HG02970 (cell line): Measurements from ENCODE around the gene CALML4.
"Not testable (repeated sequence)": the region's sequence is repeated elsewhere in the genome, so short reads cannot be mapped to it uniquely, and the experiment has no call there.

Experiments
- ATAC-seq: cut with Tn5 transposase; IDR thresholded peaks from one replicate; pipeline ENCODE4 v1.9.1; 2021; ENCODE audit warnings: mild to moderate bottlenecking, moderate library complexity, moderate number of reproducible peaks; ENCODE audit not compliant: unreplicated experiment, low FRiP score

The CALML4 gene, protein sequence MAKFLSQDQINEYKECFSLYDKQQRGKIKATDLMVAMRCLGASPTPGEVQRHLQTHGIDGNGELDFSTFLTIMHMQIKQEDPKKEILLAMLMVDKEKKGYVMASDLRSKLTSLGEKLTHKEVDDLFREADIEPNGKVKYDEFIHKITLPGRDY

DNA sequence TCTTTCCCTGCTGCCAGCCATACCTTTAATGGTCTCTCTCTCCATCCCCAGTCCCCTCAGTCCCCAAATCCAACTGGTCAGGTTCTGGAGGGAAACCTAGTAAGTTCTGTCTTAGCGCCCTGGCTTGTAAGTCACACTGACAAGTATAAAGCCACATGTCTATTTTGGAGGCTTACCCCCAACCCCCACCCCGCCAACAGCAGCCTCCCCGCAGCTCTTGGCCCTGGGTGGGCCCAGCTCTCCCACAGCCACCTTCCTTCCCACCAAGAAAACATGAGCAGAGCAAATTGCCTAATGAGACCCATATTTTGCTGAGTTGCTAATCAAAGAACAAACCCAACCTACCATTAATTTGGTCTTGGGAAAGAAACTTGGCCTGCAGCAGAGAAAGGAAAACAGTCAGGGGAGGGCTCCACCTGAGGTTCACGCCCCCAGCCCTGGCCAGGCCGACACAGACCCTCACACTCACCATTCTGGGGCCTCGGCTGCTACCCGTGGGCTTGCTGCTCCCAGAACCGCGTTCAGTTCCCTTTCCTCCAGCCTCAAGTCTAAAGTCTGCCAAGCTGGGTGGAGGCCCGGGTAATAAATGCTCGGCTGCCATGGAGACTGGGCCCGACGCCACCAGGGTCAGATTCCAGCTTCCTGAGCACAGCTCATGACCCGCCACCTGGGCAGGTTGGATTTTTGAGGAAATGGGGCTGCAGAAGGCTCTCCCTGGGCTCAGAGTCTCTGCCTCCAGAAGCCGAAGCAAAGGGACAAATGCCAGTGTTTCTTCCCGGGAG, at the start of gene CALML4:
TSS of gene CALML4 (minus strand) at position 557 of the 782 bp plus-strand sequence. CDS start at position 472, 85 bp downstream.
- no peak for ATAC-seq

DNA sequence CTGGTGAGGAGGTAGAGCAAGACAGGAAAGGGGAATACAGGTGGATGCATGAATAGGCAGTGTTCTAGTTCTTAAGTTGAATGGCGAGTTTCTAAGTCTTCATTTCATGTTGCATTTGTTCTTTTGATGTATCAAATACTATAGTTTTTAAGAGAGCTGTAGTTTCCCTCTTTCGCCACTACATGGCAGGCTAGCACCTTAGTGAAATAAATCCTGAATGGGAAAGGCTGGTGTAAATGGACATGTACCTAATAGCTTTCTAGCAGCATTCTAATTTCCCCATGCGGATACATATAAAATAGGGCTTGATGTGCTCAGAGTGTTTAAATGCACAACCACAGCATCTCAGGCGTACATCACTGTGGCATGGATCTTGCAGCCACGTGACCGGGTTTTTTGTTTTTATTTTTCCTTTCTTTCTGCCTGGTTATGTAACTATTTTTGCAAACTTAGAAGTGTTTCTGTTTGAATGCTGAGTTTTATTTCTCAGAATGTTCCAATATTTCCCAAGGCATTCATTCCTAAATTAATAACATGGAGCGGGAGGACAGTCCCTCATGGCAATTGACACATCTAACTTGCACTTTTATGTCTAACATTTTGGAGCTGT, 47.9 kb upstream of the CALML4 start:
- no peak for ATAC-seq

DNA sequence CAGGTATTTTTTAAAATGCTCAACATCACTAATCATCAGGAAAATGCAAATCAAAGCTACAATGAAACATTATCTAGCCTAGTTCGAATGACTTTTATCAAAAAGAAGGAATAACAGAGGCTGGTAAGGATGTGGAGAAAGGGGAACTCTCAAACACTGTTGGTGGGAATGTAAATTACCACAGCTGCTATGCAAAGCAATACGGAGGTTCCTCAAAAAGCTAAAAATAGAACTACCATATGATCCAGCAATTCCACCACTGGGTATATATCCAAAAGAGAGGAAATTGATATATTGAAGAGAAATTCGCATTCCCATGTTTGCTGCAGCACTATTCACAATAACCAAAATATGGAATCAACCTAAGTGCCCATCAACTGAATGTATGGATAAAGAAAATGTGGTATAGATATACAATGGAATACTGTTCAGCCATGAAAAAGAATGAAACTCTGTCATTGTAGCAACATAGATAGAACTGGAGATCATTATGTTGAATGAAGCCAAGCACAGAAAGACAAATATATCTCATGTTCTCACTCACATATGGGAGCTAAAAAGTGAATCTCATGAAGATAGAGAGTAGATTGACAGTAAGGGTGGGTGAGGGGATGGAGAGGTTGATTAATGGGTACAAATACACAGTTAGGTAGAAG, 44.1 kb upstream of the CALML4 start:
- ATAC-seq = no peak

DNA sequence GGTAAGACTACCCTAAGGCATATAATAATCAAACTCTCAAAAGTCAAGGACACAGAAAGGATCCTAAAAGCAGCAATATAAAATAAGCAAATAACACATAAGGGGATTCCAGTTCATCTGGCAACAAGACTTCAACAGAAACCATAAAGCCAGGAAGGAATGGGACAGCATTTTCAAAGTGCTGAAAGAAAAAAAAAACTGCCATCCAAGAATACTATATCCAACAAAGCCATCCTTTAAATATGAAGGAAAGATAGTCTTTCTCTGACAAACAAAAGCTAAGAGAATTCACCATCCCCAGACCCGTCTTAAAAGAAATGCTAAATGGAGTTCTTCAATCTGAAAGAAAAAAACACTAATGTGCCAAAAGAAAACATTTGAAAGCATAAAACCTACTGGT, 39.1 kb upstream of the CALML4 start:
- ATAC-seq = no peak

DNA sequence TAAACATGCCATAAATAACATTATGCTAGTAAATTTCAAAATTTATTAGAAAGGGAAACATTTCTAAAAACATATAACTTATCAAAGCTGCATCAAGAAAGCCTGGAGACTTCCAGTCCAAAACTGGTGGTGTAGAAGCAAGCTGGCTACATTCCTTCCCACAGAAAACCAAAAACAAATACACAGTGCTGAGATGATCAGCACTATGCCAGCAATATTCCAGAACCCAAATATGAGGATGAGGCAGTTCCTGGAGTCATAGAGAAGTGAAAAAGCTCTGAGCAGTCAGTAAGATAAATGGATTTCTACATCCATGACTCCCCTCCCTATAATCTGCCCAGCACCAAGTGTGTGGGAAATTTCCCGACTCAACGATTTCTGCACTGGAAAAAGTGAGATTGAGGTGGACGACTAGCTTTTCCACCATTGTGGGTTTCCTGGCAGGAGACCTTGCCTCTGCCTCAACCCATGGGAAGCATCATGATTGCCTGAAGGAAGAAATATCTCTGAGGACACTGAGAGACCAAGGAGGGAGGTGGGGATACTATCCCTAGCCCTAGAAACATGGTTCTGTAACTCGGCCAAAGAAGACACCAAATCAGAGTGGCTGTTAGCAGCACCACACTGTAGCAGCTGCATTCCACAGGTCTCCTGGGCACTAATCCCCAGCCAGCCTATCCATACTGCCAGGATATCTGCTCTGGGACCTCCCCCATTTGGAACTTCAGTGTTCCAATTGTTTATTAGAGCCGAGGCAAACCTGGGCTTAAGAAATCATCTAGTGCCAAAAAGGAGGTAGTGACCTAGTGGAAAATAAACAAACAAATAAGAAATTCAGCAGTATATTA, 36.2 kb upstream of the CALML4 start:
- ATAC-seq = no peak

DNA sequence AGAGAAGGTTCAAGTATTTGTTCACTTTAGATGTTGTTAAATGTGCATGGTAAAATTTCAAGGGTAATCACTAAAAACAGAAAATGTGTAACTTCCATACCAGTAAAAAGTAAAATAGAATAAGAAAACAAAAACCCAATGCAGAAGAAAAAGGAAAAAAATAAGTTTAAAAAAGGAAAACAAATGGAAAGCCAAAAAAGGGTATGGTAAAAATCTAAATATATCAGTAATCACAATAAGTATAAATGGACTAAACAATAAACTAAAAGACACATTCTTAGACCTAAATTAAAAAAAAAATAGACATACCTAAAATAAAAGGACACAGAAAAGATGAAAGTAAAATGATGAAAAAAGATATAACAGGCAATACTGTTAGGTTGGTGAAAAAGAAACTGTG, 33.9 kb upstream of the CALML4 start:
- no peak for ATAC-seq

DNA sequence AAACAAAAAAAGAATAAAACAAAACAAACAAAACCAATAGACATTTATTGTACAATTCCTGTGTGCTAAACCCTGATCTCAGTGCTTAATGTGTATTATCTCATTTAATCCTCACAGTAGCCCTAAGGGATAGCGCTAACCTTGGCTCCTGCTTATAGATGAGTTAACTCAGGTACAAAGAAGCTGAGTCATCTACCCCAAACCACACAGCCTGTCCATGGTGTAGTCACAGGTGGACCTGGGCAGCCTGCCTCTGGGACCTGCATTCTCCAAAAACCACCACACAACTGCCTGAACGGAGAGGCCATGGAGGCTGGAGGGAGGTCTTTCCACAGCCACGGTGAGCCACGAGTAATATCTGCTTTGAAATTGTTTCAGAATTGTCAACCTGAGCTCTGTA, 29.9 kb upstream of the CALML4 start:
- ATAC-seq = no peak

DNA sequence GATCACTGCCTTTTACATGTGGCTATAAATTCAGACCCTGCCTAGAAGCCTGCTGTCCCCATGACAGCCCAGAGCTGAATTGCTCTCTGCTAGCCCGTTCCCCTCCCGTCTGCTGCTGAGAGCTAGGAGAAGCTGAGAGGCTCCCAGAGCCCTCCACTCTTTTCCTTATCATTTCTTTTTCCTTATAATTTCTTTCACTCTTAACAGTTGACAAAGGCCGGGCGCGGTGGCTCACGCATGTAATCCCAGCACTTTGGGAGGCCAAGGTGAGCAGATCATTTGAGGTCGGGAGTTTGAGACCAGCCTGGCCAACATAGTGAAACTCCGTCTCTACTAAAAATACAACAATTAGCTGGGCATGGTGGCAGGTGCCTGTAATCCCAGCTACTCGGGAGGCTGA, 29.4 kb upstream of the CALML4 start:
- not testable (repeated sequence) for ATAC-seq

DNA sequence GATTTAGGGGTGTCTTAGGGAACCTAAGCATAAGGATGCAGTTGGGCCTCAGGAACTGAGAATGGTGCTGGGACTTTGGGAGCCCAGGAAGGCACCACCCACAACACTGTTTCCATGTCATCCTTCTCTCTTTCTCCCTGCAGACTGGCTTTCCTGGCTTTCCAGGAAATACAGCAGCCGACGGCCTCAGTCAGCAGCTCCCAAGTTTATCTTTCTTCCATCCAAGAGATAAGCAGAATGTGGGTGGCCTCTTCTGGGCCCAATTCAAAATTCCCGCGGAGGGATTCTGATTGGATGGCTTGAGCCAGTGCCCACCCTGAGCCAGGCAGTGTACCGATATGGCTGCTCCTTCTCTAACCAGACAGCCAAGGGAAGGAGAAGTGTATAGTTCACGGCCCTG, 28.9 kb upstream of the CALML4 start:
- no peak for ATAC-seq

DNA sequence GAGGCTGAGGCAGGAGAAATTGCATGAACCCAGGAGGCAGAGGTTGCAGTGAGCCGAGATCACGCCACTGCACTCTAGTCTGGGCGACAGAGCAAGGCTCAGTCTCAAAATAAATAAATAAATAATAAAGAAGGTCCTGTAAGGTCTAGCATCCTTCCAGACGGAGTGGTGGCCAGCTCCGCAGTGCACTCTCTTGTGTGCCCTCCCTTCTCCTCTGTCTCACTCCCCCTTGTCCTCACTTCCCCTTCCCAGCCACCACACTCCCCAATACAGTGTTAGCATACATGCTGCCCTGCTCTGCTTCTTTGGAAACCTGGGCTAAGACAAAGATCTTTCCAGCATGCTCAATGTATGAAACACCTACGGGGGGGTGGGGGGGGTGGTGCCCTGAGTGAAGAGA, 27.8 kb upstream of the CALML4 start:
- no peak for ATAC-seq

DNA sequence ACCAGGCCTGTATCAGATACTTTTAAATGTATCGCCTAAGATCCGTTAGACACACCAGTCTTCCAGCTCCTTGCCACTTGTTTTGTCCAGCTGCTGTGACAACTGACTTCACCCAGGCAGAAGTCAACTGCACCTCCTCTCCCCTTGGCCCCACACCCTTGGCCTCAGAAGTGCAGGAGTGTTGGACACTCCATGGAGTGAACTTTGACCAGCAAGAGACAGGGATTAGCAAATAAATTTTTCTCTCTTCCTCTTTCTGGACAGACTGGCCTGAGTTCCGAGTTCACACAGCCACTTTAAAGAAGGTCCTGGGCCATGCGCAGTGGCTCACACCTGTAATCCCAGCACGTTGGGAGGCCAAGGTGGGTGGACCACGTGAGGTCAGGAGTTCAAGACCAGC, 27.3 kb upstream of the CALML4 start:
- ATAC-seq = no peak

DNA sequence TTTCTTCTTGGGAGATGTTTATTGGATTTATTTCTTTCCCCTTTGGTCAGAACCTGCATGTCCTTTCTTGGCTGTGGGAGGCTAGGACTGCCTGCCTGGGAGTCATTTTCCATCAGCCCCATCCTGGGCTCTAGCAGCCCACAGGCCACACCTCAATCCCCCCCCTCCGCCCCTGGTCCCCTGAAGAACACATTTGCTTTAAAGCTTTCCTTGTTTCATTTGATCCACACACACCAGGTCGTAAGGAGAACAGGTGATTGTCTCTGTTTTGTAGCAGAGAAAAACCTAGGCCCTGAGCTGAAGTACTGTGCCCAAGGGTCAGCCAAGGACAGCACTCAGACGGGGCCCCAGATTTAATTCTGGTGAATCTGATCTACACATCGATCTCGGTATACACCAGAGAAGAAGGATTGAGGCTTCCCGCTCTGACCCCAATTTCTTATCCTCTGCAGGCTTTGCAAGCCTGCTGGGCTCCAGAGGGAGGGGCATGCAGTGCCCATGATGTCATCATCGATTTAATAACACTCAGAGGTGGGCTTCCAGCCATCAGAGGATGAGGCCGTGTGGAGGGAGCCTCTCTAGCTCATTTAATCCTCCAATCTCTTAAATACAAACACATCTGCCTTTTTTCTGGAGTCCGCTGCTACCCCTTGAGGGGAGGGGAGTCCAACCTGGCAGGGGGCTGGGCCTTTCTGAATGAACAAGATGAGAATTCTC, 26.1 kb upstream of the CALML4 start:
- no peak for ATAC-seq

DNA sequence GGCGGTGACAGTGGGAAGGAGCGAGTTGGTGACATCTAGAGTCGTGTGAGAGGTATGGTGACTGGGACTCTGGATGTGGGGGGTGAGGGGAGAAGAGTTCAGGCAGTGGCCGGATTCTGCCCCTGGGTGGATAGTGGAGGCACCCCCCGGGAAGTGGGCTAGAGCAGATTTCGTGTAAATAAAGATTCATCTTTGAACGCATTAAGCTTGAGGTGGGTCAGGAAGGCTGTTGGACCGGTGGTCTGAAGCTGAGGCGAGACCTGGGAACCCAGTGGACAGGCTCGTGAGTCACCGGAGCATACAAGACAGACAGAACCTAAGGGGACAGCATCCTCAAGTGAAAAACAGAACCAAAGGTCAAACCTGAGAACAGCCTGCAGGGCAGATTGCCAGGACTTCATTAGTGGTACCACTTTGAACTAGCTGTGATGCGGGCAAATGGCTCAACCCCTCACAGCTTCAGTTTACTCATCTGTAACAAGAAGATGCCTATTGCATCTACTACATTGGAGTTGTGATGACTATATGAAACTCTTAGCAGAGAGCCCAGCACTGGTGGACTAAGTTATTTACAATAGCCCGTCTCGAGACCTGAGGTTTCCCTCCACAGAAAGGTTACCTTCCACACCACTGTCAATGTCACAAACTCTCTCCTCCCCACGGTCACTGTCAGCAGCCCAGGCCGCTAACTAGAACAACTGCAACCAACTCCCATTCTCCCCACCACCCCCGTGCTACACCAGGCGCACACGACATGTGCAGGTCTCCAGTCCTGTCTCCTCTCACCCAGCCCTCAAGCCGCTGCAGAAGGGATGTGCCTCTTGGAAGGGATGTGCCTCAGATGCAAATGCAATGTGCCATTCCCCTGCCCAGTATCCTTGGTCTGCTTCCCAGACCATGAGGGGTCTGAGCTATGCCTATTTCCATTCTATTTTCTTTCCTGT, 25.3 kb upstream of the CALML4 start:
- ATAC-seq = no peak

DNA sequence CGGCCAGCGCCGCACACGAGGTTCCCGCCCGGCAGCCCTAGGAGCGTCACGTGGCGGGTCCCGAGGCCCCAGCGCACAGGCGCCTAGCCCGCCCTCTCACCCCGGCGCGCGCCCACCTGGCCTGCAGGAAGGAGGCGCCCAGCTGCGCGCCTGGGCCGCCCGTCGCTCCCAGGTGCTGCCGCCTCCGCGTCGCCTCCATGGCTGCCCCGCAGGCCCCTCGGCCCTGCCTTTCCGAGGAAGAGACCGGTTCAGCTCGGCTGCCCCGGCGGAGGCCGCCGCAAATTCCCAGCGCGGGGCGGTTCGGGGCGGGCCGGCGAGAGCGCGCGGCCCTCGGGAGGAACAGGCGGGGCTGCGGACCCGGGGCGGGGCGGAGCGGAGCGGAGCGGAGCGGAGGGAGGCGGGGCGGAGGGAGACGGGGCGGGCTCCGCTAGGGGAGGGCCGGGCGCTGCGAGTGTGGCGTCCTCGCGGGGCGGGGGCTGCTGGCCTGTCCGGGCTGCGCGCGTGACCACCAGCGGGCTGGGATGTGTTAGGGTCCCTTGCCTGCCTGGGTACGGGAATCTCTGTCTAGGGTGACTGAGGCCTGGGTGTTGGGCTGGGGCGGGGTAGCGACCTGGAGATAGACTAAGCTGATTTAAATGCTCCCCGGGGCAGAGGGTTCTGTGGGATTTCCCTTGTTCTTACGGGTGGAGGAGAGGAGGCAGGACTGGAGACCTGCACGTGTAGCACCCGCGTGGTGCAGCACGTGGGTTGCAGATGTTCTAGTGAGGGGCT, 24.4 kb upstream of the CALML4 start, which contains the start of gene CLN6:
TSS of gene CLN6 (minus strand) at position 343 of the 771 bp plus-strand sequence. CDS start at position 199, 144 bp downstream.
- peak; percentile 69 for ATAC-seq

DNA sequence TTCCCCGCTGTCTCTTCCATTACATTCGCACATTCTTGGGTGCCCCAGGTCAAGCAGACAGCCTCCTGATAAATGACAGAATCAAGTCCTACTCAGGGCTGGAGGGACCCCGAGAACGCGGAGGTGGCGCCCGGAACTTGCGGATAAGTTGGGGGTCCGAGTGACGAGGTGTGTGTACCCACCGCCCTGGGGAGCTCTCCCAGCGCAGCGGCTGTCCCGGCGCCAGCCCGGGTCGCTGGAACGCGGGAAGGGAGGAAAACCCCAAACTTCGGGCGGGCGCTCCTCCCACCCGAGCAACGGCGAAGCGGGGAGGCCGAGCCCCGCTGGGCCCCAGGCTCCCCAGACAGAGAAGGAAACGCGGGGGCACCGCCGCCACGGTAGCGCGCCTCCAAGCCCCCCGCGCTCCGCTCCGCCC, 23.8 kb upstream of the CALML4 start:
- no peak for ATAC-seq

DNA sequence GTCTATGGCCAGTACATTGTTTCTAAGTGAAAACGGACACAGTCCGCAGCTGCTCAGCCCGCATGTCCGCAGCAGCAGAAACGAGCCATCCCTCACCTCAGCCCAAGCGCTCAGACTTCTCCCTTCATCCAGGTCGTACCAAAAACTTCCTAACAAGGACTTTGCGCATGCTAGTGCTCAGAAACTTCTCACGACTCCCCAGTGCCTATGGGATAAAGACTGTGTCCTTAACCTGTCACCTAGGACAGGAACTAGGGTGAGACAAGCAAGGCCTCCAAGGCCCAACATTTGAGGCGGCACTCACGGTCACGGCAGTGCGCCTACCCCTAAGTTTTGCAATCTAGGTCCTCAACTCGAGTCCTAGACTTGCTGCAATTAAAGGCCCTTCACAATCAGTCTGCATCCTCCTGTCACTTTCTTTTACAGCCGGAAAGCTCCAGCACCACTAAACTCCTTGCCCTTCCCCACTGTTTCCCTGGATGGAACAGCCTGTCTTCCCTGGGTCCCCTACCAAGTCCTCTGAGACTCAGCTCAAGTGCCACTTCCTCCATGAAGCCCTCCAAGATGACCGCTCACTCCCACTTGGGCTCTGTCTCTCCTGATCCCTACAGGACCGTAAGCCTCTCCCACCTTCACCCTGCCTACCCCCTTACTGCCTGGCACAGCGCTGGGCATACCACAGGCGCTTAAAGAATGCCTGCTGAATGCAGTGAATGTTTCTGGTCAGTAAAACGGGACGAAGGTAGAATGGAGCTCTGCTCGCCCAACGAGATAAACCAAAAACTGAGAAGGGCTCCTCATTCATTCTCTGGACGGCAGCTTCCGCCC, 23.2 kb upstream of the CALML4 start:
- no peak for ATAC-seq

DNA sequence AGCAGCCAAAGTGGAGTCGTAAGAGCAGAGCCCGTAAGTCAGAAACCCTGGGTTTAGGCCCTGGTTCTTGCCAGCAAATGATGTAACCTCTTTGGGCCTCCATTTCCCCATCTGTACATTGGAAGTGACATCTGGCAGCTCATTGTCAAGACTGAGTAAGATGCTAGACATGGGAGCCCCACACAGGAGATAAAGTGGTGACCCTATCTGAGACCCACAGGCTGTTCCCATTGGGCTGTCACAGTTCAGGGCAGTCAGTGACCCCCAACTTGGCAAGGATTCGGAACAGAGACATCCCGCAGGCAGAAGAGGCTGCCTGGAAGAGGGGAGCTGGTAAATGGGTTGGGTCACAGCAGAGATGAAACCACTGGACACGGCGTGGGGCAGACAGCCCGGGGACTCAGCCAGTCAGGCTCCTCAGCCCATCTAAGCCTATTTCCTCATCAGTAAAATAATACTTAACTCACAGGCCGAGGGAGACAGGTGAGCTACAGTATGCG, 22.6 kb upstream of the CALML4 start:
- ATAC-seq = no peak
